ENCODE measurements around the gene CCZ1B. TPM values are rescaled to one million over a fixed set of nuclear protein-coding genes. Genes with fewer than 3 reads are reported as not detected.
"Not testable (repeated sequence)": the region's sequence is repeated elsewhere in the genome, so short reads cannot be mapped to it uniquely, and the experiment has no call there.

The CCZ1B gene
- total RNA-seq, 3 donors from 2014 or later (not counting 1 experiment from before 2014, with no cell fraction given) = 84.5 to 145 (median 103) TPM

- H3K27ac Mint-ChIP-seq; H3K4me1 ChIP-seq (ENCODE audit: control insufficient read depth, insufficient read depth, low read length); H3K36me3 Mint-ChIP-seq; H3K9me3 Mint-ChIP-seq; ATAC-seq; H3K36me3 ChIP-seq (ENCODE audit: control insufficient read depth, insufficient read depth, low read length); H3K4me3 ChIP-seq (ENCODE audit: low read length); H3K27me3 ChIP-seq (ENCODE audit: control insufficient read depth, insufficient read depth, low read length); intact Hi-C loops (cut with micrococcal nuclease); H3K27ac ChIP-seq (ENCODE audit: low read length); H3K4me1 Mint-ChIP-seq; H3K4me3 Mint-ChIP-seq; H3K9me3 ChIP-seq (ENCODE audit: control insufficient read depth, insufficient read depth, low read length): not testable (repeated sequence)
- peaks cover 5 to 13% of the 10 kb centered on the region in 2 donors for H3K27me3 Mint-ChIP-seq (ENCODE audit: low read depth in 2 of 2)
- peak; percentile 55 for TF ChIP-seq CTCF (IDR thresholded peaks at IDR 0.05)
- 11% methylated on average over 12 of the region's 14 CpGs for WGBS (ENCODE audit: insufficient coverage)
- peak; percentile 66 to 72 for DNase-seq
Measured at GRCh38 chr7:6857721-6858314, 31.7 kb upstream of the CCZ1B start.

- DNase-seq; H3K9me3 Mint-ChIP-seq; H3K9me3 ChIP-seq (ENCODE audit: control insufficient read depth, insufficient read depth, low read length); H3K27ac Mint-ChIP-seq; H3K36me3 Mint-ChIP-seq; H3K27ac ChIP-seq (ENCODE audit: low read length); H3K36me3 ChIP-seq (ENCODE audit: control insufficient read depth, insufficient read depth, low read length); ATAC-seq; H3K4me1 ChIP-seq (ENCODE audit: control insufficient read depth, insufficient read depth, low read length); intact Hi-C loops (cut with micrococcal nuclease); H3K27me3 ChIP-seq (ENCODE audit: control insufficient read depth, insufficient read depth, low read length); H3K4me1 Mint-ChIP-seq; H3K4me3 ChIP-seq (ENCODE audit: low read length): not testable (repeated sequence)
- H3K4me3 Mint-ChIP-seq = peak overlapping the region; percentile 85
- WGBS (ENCODE audit: insufficient coverage) = 8% methylated on average over 36 of the region's 47 CpGs
- peaks cover 0 to 13% of the 10 kb centered on the region in 2 donors for H3K27me3 Mint-ChIP-seq (ENCODE audit: low read depth in 2 of 2)
Measured at GRCh38 chr7:6855563-6856131, 29.6 kb upstream of the CCZ1B start.

- H3K27me3 ChIP-seq (ENCODE audit: control insufficient read depth, insufficient read depth, low read length); H3K36me3 Mint-ChIP-seq; H3K4me1 Mint-ChIP-seq; intact Hi-C loops (cut with micrococcal nuclease); H3K9me3 ChIP-seq (ENCODE audit: control insufficient read depth, insufficient read depth, low read length); H3K36me3 ChIP-seq (ENCODE audit: control insufficient read depth, insufficient read depth, low read length); H3K27ac ChIP-seq (ENCODE audit: low read length); H3K9me3 Mint-ChIP-seq; ATAC-seq; H3K4me1 ChIP-seq (ENCODE audit: control insufficient read depth, insufficient read depth, low read length): not testable (repeated sequence)
- peaks cover 0 to 13% of the 10 kb centered on the region in 2 donors for H3K27me3 Mint-ChIP-seq (ENCODE audit: low read depth in 2 of 2)
- H3K4me3 Mint-ChIP-seq = peak overlapping the region; percentile 88
- H3K27ac Mint-ChIP-seq = peak overlapping the region in 1 of 2 donors; percentile 68
- peak in 1 of 2 donors; percentile 28 for DNase-seq
- H3K4me3 ChIP-seq (ENCODE audit: low read length) = peak overlapping the region; percentile 24
- whole genome bisulfite sequencing (ENCODE audit: insufficient coverage) = under 1% methylated on average over 65 of the region's 71 CpGs
Measured at GRCh38 chr7:6854747-6855562, 28.9 kb upstream of the CCZ1B start.

GRCh38 chr7:6853681-6854080 lies 27.6 kb upstream of the CCZ1B start:
- intact Hi-C loops (cut with micrococcal nuclease) = not testable (repeated sequence)
- WGBS (ENCODE audit: insufficient coverage) = 95% methylated on average over 17 of the region's 17 CpGs

GRCh38 chr7:6849127-6849526 lies 23.1 kb upstream of the CCZ1B start:
- H3K27ac Mint-ChIP-seq; H3K4me3 ChIP-seq (ENCODE audit: low read length); H3K4me1 ChIP-seq (ENCODE audit: control insufficient read depth, insufficient read depth, low read length); H3K9me3 Mint-ChIP-seq; H3K27ac ChIP-seq (ENCODE audit: low read length); H3K27me3 ChIP-seq (ENCODE audit: control insufficient read depth, insufficient read depth, low read length); ATAC-seq; H3K9me3 ChIP-seq (ENCODE audit: control insufficient read depth, insufficient read depth, low read length); intact Hi-C loops (cut with micrococcal nuclease); DNase-seq; H3K4me1 Mint-ChIP-seq; H3K36me3 Mint-ChIP-seq; H3K36me3 ChIP-seq (ENCODE audit: control insufficient read depth, insufficient read depth, low read length); H3K4me3 Mint-ChIP-seq: not testable (repeated sequence)
- peaks cover 16 to 19% of the 10 kb centered on the region in 2 donors for H3K27me3 Mint-ChIP-seq (ENCODE audit: low read depth in 2 of 2)
- 100% methylated on average over 5 of the region's 6 CpGs for WGBS (ENCODE audit: insufficient coverage)

More at GRCh38 chr7:6853681-6854080, 27.6 kb upstream of the CCZ1B start:
- H3K36me3 Mint-ChIP-seq; H3K4me1 Mint-ChIP-seq; H3K27ac Mint-ChIP-seq; H3K9me3 Mint-ChIP-seq; H3K36me3 ChIP-seq (ENCODE audit: control insufficient read depth, insufficient read depth, low read length); H3K27me3 ChIP-seq (ENCODE audit: control insufficient read depth, insufficient read depth, low read length); H3K4me1 ChIP-seq (ENCODE audit: control insufficient read depth, insufficient read depth, low read length); H3K4me3 ChIP-seq (ENCODE audit: low read length); H3K9me3 ChIP-seq (ENCODE audit: control insufficient read depth, insufficient read depth, low read length); ATAC-seq; H3K27ac ChIP-seq (ENCODE audit: low read length); DNase-seq: not testable (repeated sequence)
- H3K27me3 Mint-ChIP-seq (ENCODE audit: low read depth in 2 of 2) = peaks cover 0 to 13% of the 10 kb centered on the region in 2 donors
- H3K4me3 Mint-ChIP-seq = peak overlapping the region; percentile 76

GRCh38 chr7:6847751-6848150 lies 21.7 kb upstream of the CCZ1B start:
- ATAC-seq; H3K9me3 Mint-ChIP-seq; H3K4me1 ChIP-seq (ENCODE audit: control insufficient read depth, insufficient read depth, low read length); intact Hi-C loops (cut with micrococcal nuclease); H3K27ac ChIP-seq (ENCODE audit: low read length); H3K36me3 ChIP-seq (ENCODE audit: control insufficient read depth, insufficient read depth, low read length); H3K4me3 Mint-ChIP-seq; H3K9me3 ChIP-seq (ENCODE audit: control insufficient read depth, insufficient read depth, low read length); H3K4me1 Mint-ChIP-seq; H3K4me3 ChIP-seq (ENCODE audit: low read length); H3K27ac Mint-ChIP-seq; H3K36me3 Mint-ChIP-seq; DNase-seq; H3K27me3 ChIP-seq (ENCODE audit: control insufficient read depth, insufficient read depth, low read length): not testable (repeated sequence)
- WGBS (ENCODE audit: insufficient coverage) = 91% methylated on average over 11 of the region's 18 CpGs
- H3K27me3 Mint-ChIP-seq (ENCODE audit: low read depth in 2 of 2) = peaks cover 15 to 19% of the 10 kb centered on the region in 2 donors

GRCh38 chr7:6845971-6846449 lies 19.9 kb upstream of the CCZ1B start:
- H3K27ac ChIP-seq (ENCODE audit: low read length); H3K4me3 Mint-ChIP-seq: not testable (repeated sequence)

More at GRCh38 chr7:6845971-6846449, 19.9 kb upstream of the CCZ1B start:
- H3K4me3 ChIP-seq (ENCODE audit: low read length); H3K9me3 ChIP-seq (ENCODE audit: control insufficient read depth, insufficient read depth, low read length); H3K27ac Mint-ChIP-seq; H3K9me3 Mint-ChIP-seq; H3K4me1 ChIP-seq (ENCODE audit: control insufficient read depth, insufficient read depth, low read length); H3K4me1 Mint-ChIP-seq; ATAC-seq; H3K36me3 ChIP-seq (ENCODE audit: control insufficient read depth, insufficient read depth, low read length); H3K27me3 ChIP-seq (ENCODE audit: control insufficient read depth, insufficient read depth, low read length); DNase-seq; intact Hi-C loops (cut with micrococcal nuclease); H3K36me3 Mint-ChIP-seq: not testable (repeated sequence)
- peaks cover 15 to 19% of the 10 kb centered on the region in 2 donors for H3K27me3 Mint-ChIP-seq (ENCODE audit: low read depth in 2 of 2)
- 9% methylated on average over 6 of the region's 16 CpGs for WGBS (ENCODE audit: insufficient coverage)
